H9 (cell line): ENCODE results near the gene PCDHA12. TPM values are rescaled to one million over a fixed set of nuclear protein-coding genes. Genes with fewer than 3 reads are reported as not detected.

ENCODE experiments used
- DNase-seq: peaks from one replicate; pipeline ENCODE4 v3.0.0-alpha.2; 2017
- H2AFZ ChIP-seq: one replicate; pipeline ENCODE4 v1.6.1; 2013; ENCODE audit warnings: mild to moderate bottlenecking, low read length, control low read depth, moderate library complexity
- H2AK5ac ChIP-seq: 2 replicates; pipeline ENCODE4 v1.6.1; 2013; ENCODE audit warnings: low read length, control low read depth, mixed read lengths; ENCODE audit not compliant: insufficient read length
- H2BK120ac ChIP-seq: one replicate; pipeline ENCODE4 v1.6.1; 2013; ENCODE audit warnings: low read depth, mild to moderate bottlenecking, low read length, control low read depth, inconsistent platforms; ENCODE audit not compliant: poor library complexity, severe bottlenecking
- H2BK12ac ChIP-seq: 2 replicates; pipeline ENCODE4 v1.6.1; 2013; ENCODE audit warnings: low read length, control low read depth, mixed read lengths, low read depth; ENCODE audit not compliant: insufficient read length
- H2BK15ac ChIP-seq: 2 replicates; pipeline ENCODE4 v1.6.1; 2013; ENCODE audit warnings: low read depth, low read length, control low read depth
- H2BK20ac ChIP-seq: one replicate; pipeline ENCODE4 v1.6.1; 2013; ENCODE audit warnings: low read depth, mild to moderate bottlenecking, low read length, control low read depth, inconsistent platforms; ENCODE audit not compliant: poor library complexity, severe bottlenecking
- H2BK5ac ChIP-seq: 2 replicates; pipeline ENCODE4 v1.6.1; 2013; ENCODE audit warnings: low read length, control low read depth, mixed read lengths; ENCODE audit not compliant: insufficient read length
- H3K14ac ChIP-seq: 2 replicates; pipeline ENCODE4 v1.6.1; 2013; ENCODE audit warnings: low read length, control low read depth; ENCODE audit not compliant: insufficient read depth
- H3K18ac ChIP-seq: 2 replicates; pipeline ENCODE4 v1.6.1; 2013; ENCODE audit warnings: low read depth, mild to moderate bottlenecking, mixed read lengths, low read length, control low read depth; ENCODE audit not compliant: insufficient read length
- H3K23ac ChIP-seq: 2 replicates; pipeline ENCODE4 v1.6.1; 2013; ENCODE audit warnings: low read length, control low read depth, mixed read lengths, low read depth; ENCODE audit not compliant: insufficient read length
- H3K23me2 ChIP-seq: 2 replicates; pipeline ENCODE4 v1.6.1; 2013; ENCODE audit warnings: low read depth, mild to moderate bottlenecking, mixed read lengths, low read length, control low read depth; ENCODE audit not compliant: insufficient read length, poor library complexity, severe bottlenecking
- H3K27ac ChIP-seq: 2 replicates; pipeline ENCODE4 v1.5.1; 2013; ENCODE audit warnings: low read length, control low read depth, mixed read lengths, low read depth; ENCODE audit not compliant: insufficient read length
- H3K27me3 ChIP-seq: 2 replicates; pipeline ENCODE4 v1.6.1; 2013; ENCODE audit warnings: low read length, control low read depth, inconsistent platforms; ENCODE audit not compliant: insufficient read depth
- H3K4ac ChIP-seq: 2 replicates; pipeline ENCODE4 v1.6.1; 2013; ENCODE audit warnings: low read depth, mild to moderate bottlenecking, control low read depth, inconsistent platforms, low read length, moderate library complexity
- H3K4me1 ChIP-seq: 2 replicates; pipeline ENCODE4 v1.6.1; 2013; ENCODE audit warnings: low read length, control low read depth, inconsistent platforms; ENCODE audit not compliant: insufficient read depth
- H3K4me2 ChIP-seq: 2 replicates; pipeline ENCODE4 v1.6.1; 2013; ENCODE audit warnings: low read length, control low read depth, mixed read lengths; ENCODE audit not compliant: insufficient read length, insufficient read depth
- H3K56ac ChIP-seq: 2 replicates; pipeline ENCODE4 v1.6.1; 2013; ENCODE audit warnings: low read depth, mild to moderate bottlenecking, mixed read lengths, low read length, control low read depth; ENCODE audit not compliant: insufficient read length
- H3K79me1 ChIP-seq: 2 replicates; pipeline ENCODE4 v1.6.1; 2013; ENCODE audit warnings: low read depth, mild to moderate bottlenecking, moderate library complexity, low read length, control low read depth, inconsistent platforms; ENCODE audit not compliant: insufficient read depth, poor library complexity, severe bottlenecking
- H3K79me2 ChIP-seq: 2 replicates; pipeline ENCODE4 v1.6.1; 2013; ENCODE audit warnings: low read length, control low read depth, inconsistent platforms; ENCODE audit not compliant: insufficient read depth
- H3K9ac ChIP-seq: 2 replicates; pipeline ENCODE4 v1.6.1; 2013; ENCODE audit warnings: low read length, control low read depth, mixed read lengths; ENCODE audit not compliant: insufficient read length; ENCODE audit errors: extremely low read depth
- H3K9me3 ChIP-seq: one replicate; pipeline ENCODE4 v1.6.1; 2013; ENCODE audit warnings: low read depth, low read length, inconsistent platforms; ENCODE audit not compliant: control insufficient read depth
- H3T11ph ChIP-seq: one replicate; pipeline ENCODE4 v1.6.1; 2013; ENCODE audit warnings: mild to moderate bottlenecking, low read length, control low read depth, inconsistent platforms
- H4K20me1 ChIP-seq: one replicate; pipeline ENCODE4 v1.6.1; 2013; ENCODE audit not compliant: control insufficient read depth, insufficient read length, insufficient read depth
- H4K5ac ChIP-seq: 2 replicates; pipeline ENCODE4 v1.6.1; 2013; ENCODE audit warnings: low read depth, mild to moderate bottlenecking, mixed read lengths, low read length, control low read depth; ENCODE audit not compliant: insufficient read length
- H4K8ac ChIP-seq: replicated peaks from 2 replicates; pipeline ENCODE4 v1.6.1; 2013; ENCODE audit warnings: low read length, control low read depth, mixed read lengths, low read depth; ENCODE audit not compliant: insufficient read length
- H4K91ac ChIP-seq: 2 replicates; pipeline ENCODE4 v1.6.1; 2013; ENCODE audit warnings: low read depth, mild to moderate bottlenecking, moderate library complexity, mixed read lengths, low read length, control low read depth; ENCODE audit not compliant: insufficient read length
- H3K27ac Mint-ChIP-seq, 3 experiments: 2 replicates in 2 of 3; 3 replicates in 1 of 3; pipeline ENCODE4 v1.8.0; 2020 to 2021; ENCODE audit warnings: mixed read lengths in 3 of 3, mild to moderate bottlenecking in 1 of 3, moderate library complexity in 1 of 3
- H3K27me3 Mint-ChIP-seq: 2 replicates; pipeline ENCODE4 v1.8.0; 2021; ENCODE audit warnings: low read depth, mild to moderate bottlenecking, moderate library complexity, mixed read lengths
- H3K36me3 Mint-ChIP-seq, 3 experiments: 2 replicates in 2 of 3; 3 replicates in 1 of 3; pipeline ENCODE4 v1.8.0; 2020 to 2021; ENCODE audit warnings: low read depth in 3 of 3, mixed read lengths in 3 of 3; ENCODE audit not compliant: insufficient read depth in 1 of 3
- H3K4me1 Mint-ChIP-seq, 2 experiments: 2 replicates each; pipeline ENCODE4 v1.8.0; 2020; ENCODE audit warnings: mixed read lengths in 2 of 2
- H3K4me3 Mint-ChIP-seq, 2 experiments: 2 replicates in 1 of 2; 3 replicates in 1 of 2; pipeline ENCODE4 v1.8.0; 2020 to 2021; ENCODE audit warnings: mild to moderate bottlenecking in 2 of 2, mixed read lengths in 2 of 2, moderate library complexity in 1 of 2
- H3K9me3 Mint-ChIP-seq, 2 experiments: 2 replicates in 1 of 2; 3 replicates in 1 of 2; pipeline ENCODE4 v1.8.0; 2020; ENCODE audit warnings: mild to moderate bottlenecking in 2 of 2, mixed read lengths in 2 of 2, moderate library complexity in 1 of 2
- CTCF ChIP-seq: fragments of 200-600 bp; sonication (generic); conservative IDR thresholded peaks from 3 replicates; pipeline ENCODE4 v1.8.0; 2021; ENCODE audit warnings: antibody characterized with exemption, mild to moderate bottlenecking
- WGBS: extraction: QIAGEN DNeasy Blood & Tissue Kit; methylation state at CpG from one replicate; pipeline ENCODE4 v1.1.7; 2013; ENCODE audit warnings: missing lambda C conversion rate, low lambda C conversion rate, mixed read lengths; ENCODE audit not compliant: insufficient read length; ENCODE audit errors: extremely low coverage; 5-methylcytosine and 5-hydroxymethylcytosine counted together
- total RNA-seq: library from RNA; stranded (reverse); gene quantifications from 2 replicates; pipeline ENCODE4 v1.2.1, GENCODE V29; 2021

Gene PCDHA12
- total RNA-seq, 1 experiment from 2014 or later = 7.2 TPM

- no peaks in the 10 kb centered on the region for H3K27me3 Mint-ChIP-seq
- H3K27ac Mint-ChIP-seq = 0 out of 7 replicates have a peak overlapping the region, but pooled peaks of 1 of the 3 experiments have one; percentile 77
- no peak overlapping the region for H3K56ac ChIP-seq
- no CpG with 5 or more reads among the region's 5 CpGs for WGBS
- H4K20me1 ChIP-seq = no peaks in the 10 kb centered on the region
- H2BK120ac ChIP-seq = no peak overlapping the region
- H3K14ac ChIP-seq = no peak overlapping the region
- no peak overlapping the region for H4K5ac ChIP-seq
- no peak; the same call in 1 of the 3 replicates for TF ChIP-seq CTCF
- H2AFZ ChIP-seq = no peak overlapping the region
- no peak overlapping the region for H2BK5ac ChIP-seq
- H2BK20ac ChIP-seq = no peak overlapping the region
- no peak overlapping the region for H3T11ph ChIP-seq
- H2AK5ac ChIP-seq = no peak overlapping the region
- no peak overlapping the region for H3K18ac ChIP-seq
- peaks cover 5% of the 10 kb centered on the region; the same call in 1 of the 2 replicates for H3K79me2 ChIP-seq
- no peak for DNase-seq
- peak overlapping the region; percentile 90 for H3K9ac ChIP-seq
- H4K91ac ChIP-seq = no peak overlapping the region
- no peak overlapping the region for H4K8ac ChIP-seq
- H3K79me1 ChIP-seq = no peaks in the 10 kb centered on the region
- peak overlapping the region; percentile 66 for H3K4me2 ChIP-seq
- H3K23me2 ChIP-seq = no peaks in the 10 kb centered on the region
- H3K27me3 ChIP-seq = no peaks in the 10 kb centered on the region
- peaks cover 5 to 12% of the 10 kb centered on the region in 2 experiments for H3K9me3 Mint-ChIP-seq
- H3K4ac ChIP-seq = no peak overlapping the region
- no peak overlapping the region for H3K27ac ChIP-seq
- H3K9me3 ChIP-seq = no peaks in the 10 kb centered on the region
- H2BK12ac ChIP-seq = no peak overlapping the region
- H3K36me3 Mint-ChIP-seq = peaks cover 21 to 33% (median 32%) of the 10 kb centered on the region in 3 experiments
- no peak overlapping the region for H3K23ac ChIP-seq
- H3K4me1 Mint-ChIP-seq = peaks cover 5% of the 10 kb centered on the region in 2 experiments; a peak in 2 of 4 replicates
- H3K4me3 Mint-ChIP-seq = peak overlapping the region; percentile 83 to 87
- no peaks in the 10 kb centered on the region for H3K4me1 ChIP-seq
- no peak overlapping the region for H2BK15ac ChIP-seq
Observed at GRCh38 chr5:140869555-140869886, 5.6 kb upstream of the PCDHA12 start.
